Ishikawa (cell line): ENCODE data around the gene STX17.

Source experiments
- CEBPB ChIP-seq: IDR thresholded peaks from 2 replicates; pipeline ENCODE4 v1.6.1; 2012
- CREB1 ChIP-seq: IDR thresholded peaks from 2 replicates; pipeline ENCODE4 v1.6.1; 2012; ENCODE audit warnings: low read depth
- EGR1 ChIP-seq: IDR thresholded peaks from 2 replicates; pipeline ENCODE4 v1.6.1; 2012
- EP300 ChIP-seq: IDR thresholded peaks from 2 replicates; pipeline ENCODE4 v1.6.1; 2012; ENCODE audit warnings: borderline replicate concordance
- FOXM1 ChIP-seq: IDR thresholded peaks from 2 replicates; pipeline ENCODE4 v1.6.1; 2012; ENCODE audit warnings: low read depth, borderline replicate concordance
- NFIC ChIP-seq: IDR thresholded peaks from 2 replicates; pipeline ENCODE4 v1.6.1; 2012
- RAD21 ChIP-seq: IDR thresholded peaks from 2 replicates; pipeline ENCODE4 v1.6.1; 2012; ENCODE audit warnings: low read depth
- TAF1 ChIP-seq: IDR thresholded peaks from 2 replicates; pipeline ENCODE4 v1.6.1; 2012; ENCODE audit warnings: low read depth, mild to moderate bottlenecking
- TCF12 ChIP-seq: IDR thresholded peaks from 2 replicates; pipeline ENCODE4 v1.6.1; 2012; ENCODE audit warnings: low read depth
- TEAD4 ChIP-seq: IDR thresholded peaks from 2 replicates; pipeline ENCODE4 v1.6.1; 2012
- YY1 ChIP-seq: IDR thresholded peaks from 2 replicates; pipeline ENCODE4 v1.6.1; 2012; ENCODE audit warnings: low read depth
- ZBTB7A ChIP-seq: IDR thresholded peaks from 2 replicates; pipeline ENCODE4 v1.6.1; 2012; ENCODE audit warnings: low read depth
- TF ChIP-seq, protein P1 (sequence below): IDR thresholded peaks from 2 replicates; pipeline ENCODE4 v1.6.1; 2012
- TF ChIP-seq, protein P2 (sequence below): IDR thresholded peaks from 2 replicates; pipeline ENCODE4 v1.6.1; 2012
- TF ChIP-seq, protein P3 (sequence below): IDR thresholded peaks from 2 replicates; pipeline ENCODE4 v1.6.1; 2012; ENCODE audit warnings: low read depth, mild to moderate bottlenecking

Gene STX17

DNA sequence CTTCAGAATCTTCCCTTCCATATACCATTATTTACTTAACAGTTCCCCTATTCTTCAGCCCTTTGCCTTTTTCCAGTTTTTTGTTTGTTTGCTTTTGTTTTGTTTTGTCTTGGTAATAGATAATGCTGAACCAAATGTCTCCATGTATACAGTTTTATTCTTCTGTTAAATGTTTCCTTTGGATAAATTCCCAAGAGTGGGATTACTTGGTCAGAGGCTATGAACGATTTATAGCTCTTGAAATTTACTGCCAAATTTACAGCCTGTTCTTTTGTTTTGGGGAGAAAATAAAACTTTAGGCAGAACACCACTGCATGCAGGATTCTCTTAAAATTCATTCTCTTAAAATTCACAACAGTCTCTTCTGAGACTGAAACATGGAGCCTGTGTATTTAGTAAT, 46.2 kb upstream of the STX17 start:
- TF ChIP-seq TAF1: no peak
- TF ChIP-seq YY1: no peak
- TF ChIP-seq FOXM1: no peak
- TF ChIP-seq, protein P1, sequence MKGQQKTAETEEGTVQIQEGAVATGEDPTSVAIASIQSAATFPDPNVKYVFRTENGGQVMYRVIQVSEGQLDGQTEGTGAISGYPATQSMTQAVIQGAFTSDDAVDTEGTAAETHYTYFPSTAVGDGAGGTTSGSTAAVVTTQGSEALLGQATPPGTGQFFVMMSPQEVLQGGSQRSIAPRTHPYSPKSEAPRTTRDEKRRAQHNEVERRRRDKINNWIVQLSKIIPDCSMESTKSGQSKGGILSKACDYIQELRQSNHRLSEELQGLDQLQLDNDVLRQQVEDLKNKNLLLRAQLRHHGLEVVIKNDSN: no peak
- TF ChIP-seq, protein P2, sequence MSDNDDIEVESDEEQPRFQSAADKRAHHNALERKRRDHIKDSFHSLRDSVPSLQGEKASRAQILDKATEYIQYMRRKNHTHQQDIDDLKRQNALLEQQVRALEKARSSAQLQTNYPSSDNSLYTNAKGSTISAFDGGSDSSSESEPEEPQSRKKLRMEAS: no peak
- TF ChIP-seq RAD21: no peak
- TF ChIP-seq NFIC: no peak
- TF ChIP-seq TEAD4: no peak
- TF ChIP-seq, protein P3, sequence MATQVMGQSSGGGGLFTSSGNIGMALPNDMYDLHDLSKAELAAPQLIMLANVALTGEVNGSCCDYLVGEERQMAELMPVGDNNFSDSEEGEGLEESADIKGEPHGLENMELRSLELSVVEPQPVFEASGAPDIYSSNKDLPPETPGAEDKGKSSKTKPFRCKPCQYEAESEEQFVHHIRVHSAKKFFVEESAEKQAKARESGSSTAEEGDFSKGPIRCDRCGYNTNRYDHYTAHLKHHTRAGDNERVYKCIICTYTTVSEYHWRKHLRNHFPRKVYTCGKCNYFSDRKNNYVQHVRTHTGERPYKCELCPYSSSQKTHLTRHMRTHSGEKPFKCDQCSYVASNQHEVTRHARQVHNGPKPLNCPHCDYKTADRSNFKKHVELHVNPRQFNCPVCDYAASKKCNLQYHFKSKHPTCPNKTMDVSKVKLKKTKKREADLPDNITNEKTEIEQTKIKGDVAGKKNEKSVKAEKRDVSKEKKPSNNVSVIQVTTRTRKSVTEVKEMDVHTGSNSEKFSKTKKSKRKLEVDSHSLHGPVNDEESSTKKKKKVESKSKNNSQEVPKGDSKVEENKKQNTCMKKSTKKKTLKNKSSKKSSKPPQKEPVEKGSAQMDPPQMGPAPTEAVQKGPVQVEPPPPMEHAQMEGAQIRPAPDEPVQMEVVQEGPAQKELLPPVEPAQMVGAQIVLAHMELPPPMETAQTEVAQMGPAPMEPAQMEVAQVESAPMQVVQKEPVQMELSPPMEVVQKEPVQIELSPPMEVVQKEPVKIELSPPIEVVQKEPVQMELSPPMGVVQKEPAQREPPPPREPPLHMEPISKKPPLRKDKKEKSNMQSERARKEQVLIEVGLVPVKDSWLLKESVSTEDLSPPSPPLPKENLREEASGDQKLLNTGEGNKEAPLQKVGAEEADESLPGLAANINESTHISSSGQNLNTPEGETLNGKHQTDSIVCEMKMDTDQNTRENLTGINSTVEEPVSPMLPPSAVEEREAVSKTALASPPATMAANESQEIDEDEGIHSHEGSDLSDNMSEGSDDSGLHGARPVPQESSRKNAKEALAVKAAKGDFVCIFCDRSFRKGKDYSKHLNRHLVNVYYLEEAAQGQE: no peak
- no peak for TF ChIP-seq EGR1
- TF ChIP-seq CREB1: no peak
- TF ChIP-seq ZBTB7A: no peak
- no peak for TF ChIP-seq TCF12

DNA sequence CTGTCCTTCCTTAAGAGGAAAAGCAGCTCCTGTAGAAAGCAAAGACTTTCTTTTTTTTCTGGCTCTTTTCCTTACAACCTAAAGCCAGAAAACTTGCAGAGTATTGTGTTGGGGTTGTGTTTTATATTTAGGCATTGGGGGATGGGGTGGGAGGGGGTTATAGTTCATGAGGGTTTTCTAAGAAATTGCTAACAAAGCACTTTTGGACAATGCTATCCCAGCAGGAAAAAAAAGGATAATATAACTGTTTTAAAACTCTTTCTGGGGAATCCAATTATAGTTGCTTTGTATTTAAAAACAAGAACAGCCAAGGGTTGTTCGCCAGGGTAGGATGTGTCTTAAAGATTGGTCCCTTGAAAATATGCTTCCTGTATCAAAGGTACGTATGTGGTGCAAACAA, 42.5 kb upstream of the STX17 start:
- TF ChIP-seq EGR1 (no peak), CREB1 (no peak), FOXM1 (no peak), TEAD4 (no peak), YY1 (no peak), EP300 (no peak), RAD21 (no peak), CEBPB (no peak), NFIC (no peak), ZBTB7A (no peak), TCF12 (no peak), TAF1 (no peak)
- TF ChIP-seq, protein P3: no peak
- TF ChIP-seq, protein P2: no peak
- TF ChIP-seq, protein P1: no peak

DNA sequence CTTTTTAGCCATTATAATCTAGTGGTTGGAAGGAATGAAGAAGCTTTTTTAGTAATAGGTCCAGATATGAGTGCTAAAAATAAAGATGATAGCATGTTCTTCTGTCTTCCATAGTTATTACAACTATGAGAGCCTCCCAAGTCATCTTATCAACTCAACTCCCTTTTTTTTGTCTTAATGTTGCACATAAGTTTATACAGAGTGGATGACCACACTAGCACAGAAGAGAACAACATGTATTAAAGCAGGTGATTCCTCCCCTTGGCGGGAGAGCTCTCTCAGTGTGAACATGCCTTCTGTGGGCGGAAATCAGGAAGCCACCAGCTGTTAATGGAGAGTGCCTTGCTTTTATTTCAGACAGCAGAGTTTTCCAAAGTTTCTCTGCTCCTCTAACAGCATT, 40.1 kb upstream of the STX17 start:
- TF ChIP-seq FOXM1 (no peak), EGR1 (no peak), CREB1 (no peak), RAD21 (no peak), ZBTB7A (no peak)
- TF ChIP-seq, protein P3: no peak
- TF ChIP-seq, protein P2: no peak

DNA sequence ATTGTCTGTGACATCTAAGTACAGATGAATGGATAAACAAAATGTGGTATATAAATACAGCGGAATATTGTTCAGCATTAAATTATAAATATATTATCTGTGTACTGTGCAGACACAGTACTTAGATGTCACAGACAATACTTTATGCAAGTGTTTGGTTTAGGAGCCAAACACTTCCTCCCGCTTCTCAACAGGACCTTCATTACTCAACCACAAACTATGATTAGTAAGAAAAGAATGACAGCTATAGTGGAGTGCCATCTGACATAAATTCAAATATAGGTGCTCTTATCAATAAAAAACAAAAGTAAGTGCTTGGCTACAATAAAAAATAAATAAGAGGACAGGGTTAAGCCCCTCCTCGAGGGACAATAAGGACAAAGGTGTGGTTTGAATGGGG, 38.9 kb upstream of the STX17 start:
- TF ChIP-seq CREB1 (no peak), ZBTB7A (no peak), YY1 (no peak), EGR1 (no peak), TAF1 (no peak), NFIC (no peak)

DNA sequence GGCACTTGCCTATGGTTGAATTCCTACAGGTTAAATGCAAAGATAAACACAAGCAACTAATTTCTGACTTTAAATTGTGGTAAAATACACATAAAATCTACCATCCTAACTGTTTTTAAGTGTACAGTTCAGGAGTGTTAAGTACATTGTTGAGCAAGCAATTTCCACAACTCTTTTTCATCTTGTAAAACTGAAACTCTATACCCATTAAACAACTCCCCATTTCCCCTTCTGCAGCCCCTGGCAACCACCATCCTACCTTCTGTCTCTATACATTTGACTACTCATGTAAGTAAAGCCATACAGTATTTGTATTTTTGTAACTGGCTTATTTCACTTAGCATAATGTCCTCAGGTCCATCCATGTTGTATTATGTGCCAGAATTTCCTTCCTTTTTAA, 38.5 kb upstream of the STX17 start:
- no peak for TF ChIP-seq ZBTB7A
- TF ChIP-seq RAD21: no peak
- TF ChIP-seq, protein P1: no peak
- no peak for TF ChIP-seq NFIC
- no peak for TF ChIP-seq TAF1
- no peak for TF ChIP-seq EP300
- no peak for TF ChIP-seq YY1
- no peak for TF ChIP-seq FOXM1
- no peak for TF ChIP-seq EGR1
- TF ChIP-seq, protein P2: no peak
- TF ChIP-seq CEBPB: no peak
- TF ChIP-seq, protein P3: no peak
- TF ChIP-seq TEAD4: no peak
- no peak for TF ChIP-seq TCF12
- TF ChIP-seq CREB1: no peak
